ENCODE data around the gene GSTM5.

- TF ChIP-seq CTCF (IDR thresholded peaks at IDR 0.05) (no peak), POLR2A (IDR thresholded peaks at IDR 0.05) (no peak)
Observed at GRCh38 chr1:109760581-109761226, 48.7 kb downstream of the GSTM5 start.

All from testis (tissue), 2 donors.